Upper lobe of left lung (tissue), 4 donors: ENCODE data around the gene IL37.

ENCODE experiments used
- CTCF ChIP-seq, 6 experiments: fragments of 450-650 bp in 4 of 6; fragments of 200-600 bp in 2 of 6; sonication (generic) in 2 of 6; IDR thresholded peaks; one replicate each; pipeline ENCODE4 v1.5.1; 2016 to 2019; ENCODE audit warnings: antibody characterized with exemption in 6 of 6
- EP300 ChIP-seq, 4 donors: sonication (generic); formaldehyde crosslinking; IDR thresholded peaks; one replicate each; pipeline ENCODE4 v1.5.1; 2017; ENCODE audit warnings: antibody characterized with exemption in 4 of 4, control low read depth in 2 of 4
- POLR2AphosphoS5 ChIP-seq, 2 donors: sonication (generic); formaldehyde crosslinking; IDR thresholded peaks; one replicate each; pipeline ENCODE4 v1.5.1; 2017; ENCODE audit warnings: antibody characterized with exemption in 2 of 2

DNA sequence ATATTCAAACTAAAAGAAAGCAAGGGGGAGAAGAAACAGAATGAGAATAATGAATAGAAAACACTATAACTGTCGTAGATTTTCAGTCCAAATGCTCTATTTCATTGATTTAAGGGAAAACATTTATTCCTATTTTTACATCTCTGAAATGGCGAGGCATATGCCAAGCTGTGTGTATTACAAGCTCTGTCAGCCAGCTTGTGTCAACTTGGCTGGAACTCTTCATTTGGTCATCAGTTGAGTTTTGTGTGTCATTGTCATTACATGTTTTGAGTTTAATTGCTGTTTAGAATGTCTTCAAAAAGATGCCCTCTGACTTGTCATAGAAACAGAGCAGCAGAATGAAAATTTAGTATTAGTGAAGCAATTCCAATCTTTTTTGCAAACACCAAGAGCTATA is 8.1 kb upstream of the IL37 start:
- no peak for TF ChIP-seq EP300 (IDR thresholded peaks at IDR 0.05)
- no peak for TF ChIP-seq CTCF (IDR thresholded peaks at IDR 0.05)
- TF ChIP-seq POLR2AphosphoS5 (IDR thresholded peaks at IDR 0.05), result no peak
